ENCODE data around the gene SH3PXD2B. TPM values are rescaled to one million over a fixed set of nuclear protein-coding genes. Genes with fewer than 3 reads are reported as not detected.

Gene SH3PXD2B
- total RNA-seq, 1 donor from 2014 or later = 30.6 TPM

- no peak for DNase-seq (ENCODE audit: low spot score)
Observed at GRCh38 chr5:172436879-172437369, 17.4 kb downstream of the SH3PXD2B start.

GRCh38 chr5:172436078-172436878, 18.0 kb downstream of the SH3PXD2B start:
- DNase-seq (ENCODE audit: low spot score) = no peak

GRCh38 chr5:172435362-172436077, 18.8 kb downstream of the SH3PXD2B start:
- DNase-seq (ENCODE audit: low spot score) = no peak

GRCh38 chr5:172434251-172434650, 20.1 kb downstream of the SH3PXD2B start:
- DNase-seq (ENCODE audit: low spot score) = no peak

GRCh38 chr5:172433513-172433912, 20.8 kb downstream of the SH3PXD2B start:
- no peak for DNase-seq (ENCODE audit: low spot score)

GRCh38 chr5:172433071-172433470, 21.3 kb downstream of the SH3PXD2B start:
- DNase-seq (ENCODE audit: low spot score) = no peak

GRCh38 chr5:172430354-172430753, 24.0 kb downstream of the SH3PXD2B start:
- DNase-seq (ENCODE audit: low spot score) = no peak

GRCh38 chr5:172429201-172429940, 25.0 kb downstream of the SH3PXD2B start:
- peak; percentile 94 for DNase-seq (ENCODE audit: low spot score)

GRCh38 chr5:172428224-172429166, 25.8 kb downstream of the SH3PXD2B start:
- DNase-seq (ENCODE audit: low spot score) = no peak

- no peak for DNase-seq (ENCODE audit: low spot score)
Observed at GRCh38 chr5:172427202-172427601, 27.1 kb downstream of the SH3PXD2B start.

GRCh38 chr5:172426086-172426485, 28.2 kb downstream of the SH3PXD2B start:
- DNase-seq (ENCODE audit: low spot score) = no peak

- no peak for DNase-seq (ENCODE audit: low spot score)
Observed at GRCh38 chr5:172425402-172425801, 28.9 kb downstream of the SH3PXD2B start.

GRCh38 chr5:172424808-172425207, 29.5 kb downstream of the SH3PXD2B start:
- no peak for DNase-seq (ENCODE audit: low spot score)

- DNase-seq (ENCODE audit: low spot score) = no peak
Observed at GRCh38 chr5:172424111-172424490, 30.2 kb downstream of the SH3PXD2B start.

GRCh38 chr5:172423379-172424110, 30.8 kb downstream of the SH3PXD2B start:
- no peak for DNase-seq (ENCODE audit: low spot score)

- no peak for DNase-seq (ENCODE audit: low spot score)
Observed at GRCh38 chr5:172422255-172422654, 32.1 kb downstream of the SH3PXD2B start.

GRCh38 chr5:172421020-172421419, 33.3 kb downstream of the SH3PXD2B start:
- no peak for DNase-seq (ENCODE audit: low spot score)

- DNase-seq (ENCODE audit: low spot score) = peak; percentile 76
Observed at GRCh38 chr5:172420235-172420939, 33.9 kb downstream of the SH3PXD2B start.
